ENCODE measurements around the gene GRIA2.

DNA sequence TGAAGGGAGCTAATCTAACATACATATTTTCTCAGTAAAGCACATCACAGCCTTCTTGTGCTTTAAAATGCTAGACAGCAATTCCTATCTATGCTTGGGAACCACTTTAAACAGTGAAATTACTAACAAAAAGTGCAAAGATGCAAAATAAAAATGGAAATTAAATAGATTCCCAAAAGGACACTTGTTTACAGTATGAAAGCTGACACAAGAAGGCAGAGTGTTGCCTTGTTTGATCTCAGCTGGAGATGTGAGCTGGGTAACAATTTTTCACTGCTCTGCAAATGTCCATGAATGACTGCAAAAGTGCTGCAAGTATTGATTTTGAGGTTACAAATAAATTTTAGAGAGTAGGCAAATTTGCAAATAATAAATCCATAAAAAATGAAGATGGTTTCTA, 22.3 kb downstream of the GRIA2 start:
- TF ChIP-seq, protein P1, sequence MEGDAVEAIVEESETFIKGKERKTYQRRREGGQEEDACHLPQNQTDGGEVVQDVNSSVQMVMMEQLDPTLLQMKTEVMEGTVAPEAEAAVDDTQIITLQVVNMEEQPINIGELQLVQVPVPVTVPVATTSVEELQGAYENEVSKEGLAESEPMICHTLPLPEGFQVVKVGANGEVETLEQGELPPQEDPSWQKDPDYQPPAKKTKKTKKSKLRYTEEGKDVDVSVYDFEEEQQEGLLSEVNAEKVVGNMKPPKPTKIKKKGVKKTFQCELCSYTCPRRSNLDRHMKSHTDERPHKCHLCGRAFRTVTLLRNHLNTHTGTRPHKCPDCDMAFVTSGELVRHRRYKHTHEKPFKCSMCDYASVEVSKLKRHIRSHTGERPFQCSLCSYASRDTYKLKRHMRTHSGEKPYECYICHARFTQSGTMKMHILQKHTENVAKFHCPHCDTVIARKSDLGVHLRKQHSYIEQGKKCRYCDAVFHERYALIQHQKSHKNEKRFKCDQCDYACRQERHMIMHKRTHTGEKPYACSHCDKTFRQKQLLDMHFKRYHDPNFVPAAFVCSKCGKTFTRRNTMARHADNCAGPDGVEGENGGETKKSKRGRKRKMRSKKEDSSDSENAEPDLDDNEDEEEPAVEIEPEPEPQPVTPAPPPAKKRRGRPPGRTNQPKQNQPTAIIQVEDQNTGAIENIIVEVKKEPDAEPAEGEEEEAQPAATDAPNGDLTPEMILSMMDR (IDR thresholded peaks at IDR 0.05; ENCODE audit: extremely low read depth in 1 of 2, insufficient read depth in 1 of 2, low read depth in 1 of 2, low read length in 2 of 2), result no peak
- TF ChIP-seq EZH2 (IDR thresholded peaks at IDR 0.05; ENCODE audit: borderline replicate concordance, low read depth, low read length, severe bottlenecking) (no peak), POLR2AphosphoS5 (IDR thresholded peaks at IDR 0.05; ENCODE audit: insufficient read depth, low read depth, low read length) (no peak), POLR2A (IDR thresholded peaks at IDR 0.05; ENCODE audit: low read depth, low read length) (no peak), GATA2 (IDR thresholded peaks at IDR 0.05; ENCODE audit: insufficient read depth, insufficient read length, low read depth, low read length) (no peak), MYC (IDR thresholded peaks at IDR 0.05; ENCODE audit: low read depth, low read length) (no peak), JUN (IDR thresholded peaks at IDR 0.05; ENCODE audit: borderline replicate concordance, insufficient read depth, insufficient read length, low read depth) (no peak)
- TF ChIP-seq, protein P2, sequence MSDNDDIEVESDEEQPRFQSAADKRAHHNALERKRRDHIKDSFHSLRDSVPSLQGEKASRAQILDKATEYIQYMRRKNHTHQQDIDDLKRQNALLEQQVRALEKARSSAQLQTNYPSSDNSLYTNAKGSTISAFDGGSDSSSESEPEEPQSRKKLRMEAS (IDR thresholded peaks at IDR 0.05; ENCODE audit: insufficient read depth, insufficient read length), result no peak
